Trophoblast cell (in vitro differentiated cells and primary cell): ENCODE data around the gene MPND.

ENCODE experiments used
- DNase-seq, 2 donors: peaks; one replicate each; pipeline ENCODE4 v3.0.0-alpha.2; 2016
- H2AFZ ChIP-seq: 2 replicates; pipeline ENCODE4 v1.6.1; 2013; ENCODE audit warnings: low read length, moderate library complexity, mild to moderate bottlenecking; ENCODE audit not compliant: insufficient read depth, poor library complexity
- H2AK5ac ChIP-seq: 2 replicates; pipeline ENCODE4 v1.6.1; 2013; ENCODE audit warnings: mild to moderate bottlenecking, low read length
- H2BK120ac ChIP-seq: 2 replicates; pipeline ENCODE4 v1.6.1; 2013; ENCODE audit warnings: low read length, mild to moderate bottlenecking, moderate library complexity; ENCODE audit not compliant: insufficient read depth, poor library complexity
- H2BK12ac ChIP-seq: 2 replicates; pipeline ENCODE4 v1.6.1; 2013; ENCODE audit warnings: mild to moderate bottlenecking, low read length, moderate library complexity
- H2BK5ac ChIP-seq: 2 replicates; pipeline ENCODE4 v1.6.1; 2013; ENCODE audit warnings: low read length, low read depth, moderate library complexity, mild to moderate bottlenecking; ENCODE audit not compliant: poor library complexity
- H3K14ac ChIP-seq: 2 replicates; pipeline ENCODE4 v1.6.1; 2013; ENCODE audit warnings: mild to moderate bottlenecking, low read length
- H3K18ac ChIP-seq: 2 replicates; pipeline ENCODE4 v1.6.1; 2013; ENCODE audit warnings: mild to moderate bottlenecking, low read length
- H3K23ac ChIP-seq: 2 replicates; pipeline ENCODE4 v1.6.1; 2013; ENCODE audit warnings: low read length
- H3K27ac ChIP-seq: 2 replicates; pipeline ENCODE4 v1.5.1; 2013; ENCODE audit warnings: low read depth, mild to moderate bottlenecking, inconsistent platforms, low read length, moderate library complexity
- H3K27me3 ChIP-seq: 2 replicates; pipeline ENCODE4 v1.6.1; 2013; ENCODE audit warnings: inconsistent platforms, mild to moderate bottlenecking, low read length, moderate library complexity; ENCODE audit not compliant: insufficient read depth
- H3K36me3 ChIP-seq, 2 experiments: 1 replicate in 1 of 2; 2 replicates in 1 of 2; pipeline ENCODE4 v1.6.1; 2013; ENCODE audit warnings: low read length in 2 of 2, mild to moderate bottlenecking in 2 of 2, moderate library complexity in 1 of 2; ENCODE audit not compliant: insufficient read depth in 2 of 2, control insufficient read depth in 1 of 2
- H3K4ac ChIP-seq: 2 replicates; pipeline ENCODE4 v1.6.1; 2013; ENCODE audit warnings: low read depth, mild to moderate bottlenecking, low read length, moderate library complexity
- H3K4me1 ChIP-seq, 2 experiments: 1 replicate in 1 of 2; 2 replicates in 1 of 2; pipeline ENCODE4 v1.6.1; 2013; ENCODE audit warnings: low read length in 2 of 2, mild to moderate bottlenecking in 2 of 2, moderate library complexity in 1 of 2; ENCODE audit not compliant: insufficient read depth in 2 of 2, control insufficient read depth in 1 of 2
- H3K4me2 ChIP-seq: 2 replicates; pipeline ENCODE4 v1.6.1; 2013; ENCODE audit warnings: inconsistent platforms, mild to moderate bottlenecking, low read length, moderate library complexity
- H3K4me3 ChIP-seq: 2 replicates; pipeline ENCODE4 v1.5.1; 2013; ENCODE audit warnings: mild to moderate bottlenecking, low read depth, low read length, inconsistent platforms
- H3K79me1 ChIP-seq: one replicate; pipeline ENCODE4 v1.6.1; 2013; ENCODE audit warnings: low read length
- H3K79me2 ChIP-seq: 2 replicates; pipeline ENCODE4 v1.6.1; 2013; ENCODE audit warnings: low read length, mild to moderate bottlenecking; ENCODE audit not compliant: control insufficient read depth, insufficient read depth, poor library complexity
- H3K9ac ChIP-seq: 2 replicates; pipeline ENCODE4 v1.6.1; 2013; ENCODE audit warnings: mild to moderate bottlenecking, low read length
- H3K9me3 ChIP-seq: 2 replicates; pipeline ENCODE4 v1.6.1; 2013; ENCODE audit warnings: low read depth, mild to moderate bottlenecking, control low read depth, inconsistent platforms, low read length; ENCODE audit not compliant: insufficient read depth
- H4K12ac ChIP-seq: 2 replicates; pipeline ENCODE4 v1.6.1; 2013; ENCODE audit warnings: low read depth, mild to moderate bottlenecking, low read length, moderate library complexity
- H4K8ac ChIP-seq: 2 replicates; pipeline ENCODE4 v1.6.1; 2013; ENCODE audit warnings: low read depth, mild to moderate bottlenecking, low read length, moderate library complexity
- H4K91ac ChIP-seq: one replicate; pipeline ENCODE4 v1.6.1; 2013; ENCODE audit warnings: low read depth, mild to moderate bottlenecking, low read length, moderate library complexity
- WGBS: extraction: QIAGEN DNeasy Blood & Tissue Kit; methylation state at CpG from one replicate; pipeline ENCODE4 v1.1.7; 2013; ENCODE audit warnings: missing lambda C conversion rate; ENCODE audit not compliant: insufficient read length, insufficient coverage; ENCODE audit errors: extremely low coverage; 5-methylcytosine and 5-hydroxymethylcytosine counted together

Gene MPND

GRCh38 chr19:4369888-4370260, 26.5 kb downstream of the MPND start:
- Histone ChIP-seq H3K4me2 (no peak overlapping the region), H3K18ac (peak overlapping the region; percentile 18), H3K9me3 (peaks cover 2% of the 10 kb centered on the region), H3K23ac (no peak overlapping the region), H3K9ac (no peak overlapping the region), H3K4me3 (no peak overlapping the region), H3K79me1 (peaks cover 19% of the 10 kb centered on the region), H2BK12ac (no peak overlapping the region), H2BK5ac (no peak overlapping the region), H3K14ac (no peak overlapping the region), H2AFZ (no peak overlapping the region), H3K4me1 (peaks cover 27 to 29% of the 10 kb centered on the region in 2 experiments), H3K36me3 (peaks cover 48 to 51% of the 10 kb centered on the region in 2 experiments), H4K12ac (no peak overlapping the region), H3K27ac (no peak overlapping the region), H3K27me3 (no peaks in the 10 kb centered on the region), H4K8ac (no peak overlapping the region), H2BK120ac (no peak overlapping the region), H3K79me2 (peaks cover 25% of the 10 kb centered on the region), H2AK5ac (no peak overlapping the region), H3K4ac (peak overlapping the region; percentile 17), H4K91ac (no peak overlapping the region)
- DNase-seq = peak in 1 of 2 donors; percentile 26
- WGBS = no CpG with 5 or more reads among the region's 21 CpGs

GRCh38 chr19:4370418-4371041, 27.2 kb downstream of the MPND start:
- Histone ChIP-seq H2BK12ac (no peak overlapping the region), H3K14ac (no peak overlapping the region), H3K36me3 (peaks cover 41 to 44% of the 10 kb centered on the region in 2 experiments), H3K4me3 (no peak overlapping the region), H4K91ac (no peak overlapping the region), H2AFZ (no peak overlapping the region), H3K9ac (no peak overlapping the region), H3K79me2 (peaks cover 26% of the 10 kb centered on the region), H3K4ac (peak overlapping the region; percentile 17), H3K9me3 (peaks cover 2% of the 10 kb centered on the region), H4K8ac (no peak overlapping the region), H3K4me1 (peaks cover 32 to 36% of the 10 kb centered on the region in 2 experiments), H2AK5ac (no peak overlapping the region), H3K27ac (no peak overlapping the region), H2BK120ac (no peak overlapping the region), H3K27me3 (no peaks in the 10 kb centered on the region), H3K23ac (no peak overlapping the region), H2BK5ac (no peak overlapping the region), H3K79me1 (peaks cover 22% of the 10 kb centered on the region), H3K4me2 (no peak overlapping the region), H4K12ac (no peak overlapping the region), H3K18ac (peak overlapping the region; percentile 20)
- WGBS = no CpG with 5 or more reads among the region's 15 CpGs
- no peak for DNase-seq

GRCh38 chr19:4371247-4372164, 28.1 kb downstream of the MPND start:
- Histone ChIP-seq H3K27ac (no peak overlapping the region), H3K79me2 (peaks cover 26% of the 10 kb centered on the region), H3K4me3 (no peak overlapping the region), H3K9ac (no peak overlapping the region), H3K27me3 (no peaks in the 10 kb centered on the region), H3K23ac (no peak overlapping the region), H4K8ac (no peak overlapping the region), H3K4me1 (peaks cover 41 to 45% of the 10 kb centered on the region in 2 experiments), H2BK120ac (no peak overlapping the region), H3K79me1 (peaks cover 30% of the 10 kb centered on the region), H2BK5ac (no peak overlapping the region), H3K4me2 (no peak overlapping the region), H2AK5ac (no peak overlapping the region), H3K4ac (peak overlapping the region; percentile 35), H4K91ac (no peak overlapping the region), H2BK12ac (no peak overlapping the region), H3K36me3 (peaks cover 32 to 35% of the 10 kb centered on the region in 2 experiments), H3K18ac (peak overlapping the region; percentile 7), H3K14ac (no peak overlapping the region), H4K12ac (no peak overlapping the region), H3K9me3 (peaks cover 2% of the 10 kb centered on the region), H2AFZ (no peak overlapping the region)
- DNase-seq = no peak
- no CpG with 5 or more reads among the region's 31 CpGs for WGBS

- Histone ChIP-seq H3K23ac (no peak overlapping the region), H3K79me2 (peaks cover 26% of the 10 kb centered on the region), H3K4me3 (no peak overlapping the region), H2AK5ac (no peak overlapping the region), H4K8ac (no peak overlapping the region), H2BK120ac (no peak overlapping the region), H3K27ac (no peak overlapping the region), H3K36me3 (peaks cover 27% of the 10 kb centered on the region in 2 experiments), H3K4ac (peak overlapping the region; percentile 56), H3K9ac (no peak overlapping the region), H3K4me1 (peaks cover 50 to 54% of the 10 kb centered on the region in 2 experiments), H3K4me2 (no peak overlapping the region), H3K79me1 (peaks cover 34% of the 10 kb centered on the region), H4K12ac (no peak overlapping the region), H3K18ac (peak overlapping the region; percentile 40), H2BK12ac (peak overlapping the region; percentile 4), H3K14ac (no peak overlapping the region), H2AFZ (no peak overlapping the region), H2BK5ac (no peak overlapping the region), H4K91ac (no peak overlapping the region), H3K27me3 (no peaks in the 10 kb centered on the region), H3K9me3 (peaks cover under 1% of the 10 kb centered on the region)
- WGBS = no CpG with 5 or more reads among the region's 22 CpGs
- DNase-seq = peak; percentile 44 to 55
Measured at GRCh38 chr19:4372165-4373012, 29.0 kb downstream of the MPND start.
